Middle frontal gyrus (tissue), 1 donor: ENCODE results near the gene MRPL58.
"Not testable (repeated sequence)": the region's sequence is repeated elsewhere in the genome, so short reads cannot be mapped to it uniquely, and the experiment has no call there.

Experiments used
- DNase-seq: peaks from one replicate; pipeline ENCODE4 v3.0.0-alpha.2; 2015; ENCODE audit warnings: low spot score; ENCODE audit errors: extremely low spot score

MRPL58 gene

GRCh38 chr17:75012346-75013091 lies at the start of gene MRPL58:
Gene MRPL58, plus strand, starts transcription at chr17:75012670. Its CDS starts 17 bp downstream, at chr17:75012687.
- DNase-seq: peak; percentile 84

- no peak for DNase-seq
Observed at GRCh38 chr17:74963656-74964055, 48.8 kb upstream of the MRPL58 start.

- no peak for DNase-seq
Observed at GRCh38 chr17:74964246-74964761, 48.2 kb upstream of the MRPL58 start.

GRCh38 chr17:74964988-74965622 lies 47.4 kb upstream of the MRPL58 start:
- no peak for DNase-seq

GRCh38 chr17:74968361-74968780 lies 44.1 kb upstream of the MRPL58 start:
- DNase-seq: no peak

GRCh38 chr17:74969501-74969900 lies 43.0 kb upstream of the MRPL58 start:
- not testable (repeated sequence) for DNase-seq

GRCh38 chr17:74970395-74970794 lies 42.1 kb upstream of the MRPL58 start:
- DNase-seq: no peak

- DNase-seq: no peak
Observed at GRCh38 chr17:74971069-74971841, 41.2 kb upstream of the MRPL58 start.

GRCh38 chr17:74971842-74972106 lies 40.7 kb upstream of the MRPL58 start:
- no peak for DNase-seq

GRCh38 chr17:74972107-74972972 lies 40.1 kb upstream of the MRPL58 start, which contains the start of gene HID1:
Gene HID1, minus strand, starts transcription at chr17:74972759. Its CDS starts 103 bp downstream, at chr17:74972656.
- DNase-seq: peak; percentile 36

GRCh38 chr17:74972973-74973328 lies 39.5 kb upstream of the MRPL58 start:
- DNase-seq: no peak

- DNase-seq: no peak
Observed at GRCh38 chr17:74975943-74976342, 36.5 kb upstream of the MRPL58 start.

- no peak for DNase-seq
Observed at GRCh38 chr17:74977802-74978201, 34.7 kb upstream of the MRPL58 start.

- no peak for DNase-seq
Observed at GRCh38 chr17:74978240-74978639, 34.2 kb upstream of the MRPL58 start.

- DNase-seq: no peak
Observed at GRCh38 chr17:74979408-74980146, 32.9 kb upstream of the MRPL58 start.

- no peak for DNase-seq
Observed at GRCh38 chr17:74981318-74981978, 31.0 kb upstream of the MRPL58 start.

GRCh38 chr17:74981979-74982662 lies 30.3 kb upstream of the MRPL58 start:
- peak; percentile 80 for DNase-seq

GRCh38 chr17:74982663-74983313 lies 29.7 kb upstream of the MRPL58 start:
- DNase-seq: not testable (repeated sequence)

GRCh38 chr17:74986206-74986576 lies 26.3 kb upstream of the MRPL58 start:
- DNase-seq: no peak
